Measurements from ENCODE around the gene DECR2. TPM values are rescaled to one million over a fixed set of nuclear protein-coding genes. Genes with fewer than 3 reads are reported as not detected.
"Not testable (repeated sequence)": the region's sequence is repeated elsewhere in the genome, so short reads cannot be mapped to it uniquely, and the experiment has no call there.

The DECR2 gene
- total and polyA plus RNA-seq, 8 donors, result 5.8 to 149 (median 21.7) TPM

DNA sequence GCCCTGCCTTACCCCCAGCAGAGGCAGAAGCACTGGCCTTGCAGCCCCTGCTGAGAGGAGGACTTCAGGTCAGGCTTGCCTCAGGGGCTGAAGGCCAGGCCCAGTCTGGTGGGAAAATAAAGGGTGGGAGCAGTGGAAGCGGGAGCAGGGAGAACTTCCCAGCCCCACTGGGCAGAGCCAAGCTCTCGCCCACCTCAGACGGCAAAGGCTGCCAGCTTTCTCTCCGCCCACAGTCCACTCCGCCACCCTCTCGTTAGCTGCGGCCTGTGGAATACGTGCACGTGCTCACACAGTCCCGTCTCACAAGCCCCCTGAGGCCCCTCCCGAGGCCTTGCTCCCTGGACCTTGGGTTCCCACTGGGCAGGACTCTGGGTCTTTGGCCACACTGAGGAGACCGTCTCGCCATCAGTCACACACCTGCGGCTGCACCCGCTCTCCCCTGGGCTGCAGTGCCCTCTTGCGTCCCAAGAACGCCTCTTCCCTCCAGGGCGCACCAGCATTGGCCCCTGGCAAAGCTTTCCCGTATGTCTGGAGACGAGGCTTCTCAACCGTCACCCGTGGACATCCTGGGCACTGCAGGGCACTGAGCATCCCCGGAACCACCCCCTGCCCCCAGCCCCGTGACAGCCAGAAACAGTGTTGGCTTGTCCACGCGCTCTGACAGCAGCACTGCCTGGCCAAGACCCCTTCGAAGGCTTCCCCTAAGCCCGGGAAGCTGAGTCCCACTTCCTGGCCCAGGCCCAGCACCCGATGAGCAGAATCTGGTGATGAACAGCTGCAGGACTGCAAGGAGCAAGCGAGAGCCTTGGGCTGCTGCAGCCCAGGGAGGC, 39.6 kb upstream of the DECR2 start:
- H3K4me3 ChIP-seq, result no peak overlapping the region
- intact Hi-C loops (cut with DNase I; ENCODE audit: low total_unique reads), result loop anchor here (10.0 kb wide), 1 partner anchor 127 kb away; the partner anchor contains the start of gene FAM234A

GRCh38 chr16:362702-362999, 39.0 kb upstream of the DECR2 start:
- H3K9me3 ChIP-seq, DNase-seq, H3K27ac ChIP-seq, H3K4me3 ChIP-seq: not testable (repeated sequence)
- peaks cover 0 to 16% (median 15%) of the 10 kb centered on the region in 4 donors for H3K4me1 ChIP-seq
- WGBS, 5 donors, result 73 to 100% (median 81%) methylated on average over 3 to 22 of the region's 24 CpGs
- intact Hi-C loops (cut with DNase I; ENCODE audit: low total_unique reads), result loop anchor here (10.0 kb wide), 1 partner anchor 128 kb away; the partner anchor contains the start of gene FAM234A
- H3K36me3 ChIP-seq, result peaks cover 4 to 18% (median 16%) of the 10 kb centered on the region in 4 donors
- H3K27me3 ChIP-seq, result peaks cover 0 to 21% (median 0%) of the 10 kb centered on the region in 3 donors

More for the DNA sequence above, 39.6 kb upstream of the DECR2 start:
- TF ChIP-seq EP300 (IDR thresholded peaks at IDR 0.05) (no peak), CTCF (IDR thresholded peaks at IDR 0.05) (peak in 5 of 7 experiments; percentile 59 to 72 (median 68)), POLR2AphosphoS5 (IDR thresholded peaks at IDR 0.05) (peak in 1 of 3 donors; percentile 50), POLR2A (IDR thresholded peaks at IDR 0.05) (no peak)
- peaks cover 0 to 12% (median 11%) of the 10 kb centered on the region in 4 donors for H3K36me3 ChIP-seq
- H3K27me3 ChIP-seq, result peaks cover 0 to 21% (median 0%) of the 10 kb centered on the region in 3 donors
- 22 to 33% (median 26%) methylated on average over 13 to 30 of the region's 30 CpGs for WGBS, 5 donors
- H3K27ac ChIP-seq, result no peak overlapping the region
- peak; percentile 84 to 90 for DNase-seq
- H3K4me1 ChIP-seq, result peaks cover 0 to 16% (median 15%) of the 10 kb centered on the region in 4 donors
- no peaks in the 10 kb centered on the region for H3K9me3 ChIP-seq

DNA sequence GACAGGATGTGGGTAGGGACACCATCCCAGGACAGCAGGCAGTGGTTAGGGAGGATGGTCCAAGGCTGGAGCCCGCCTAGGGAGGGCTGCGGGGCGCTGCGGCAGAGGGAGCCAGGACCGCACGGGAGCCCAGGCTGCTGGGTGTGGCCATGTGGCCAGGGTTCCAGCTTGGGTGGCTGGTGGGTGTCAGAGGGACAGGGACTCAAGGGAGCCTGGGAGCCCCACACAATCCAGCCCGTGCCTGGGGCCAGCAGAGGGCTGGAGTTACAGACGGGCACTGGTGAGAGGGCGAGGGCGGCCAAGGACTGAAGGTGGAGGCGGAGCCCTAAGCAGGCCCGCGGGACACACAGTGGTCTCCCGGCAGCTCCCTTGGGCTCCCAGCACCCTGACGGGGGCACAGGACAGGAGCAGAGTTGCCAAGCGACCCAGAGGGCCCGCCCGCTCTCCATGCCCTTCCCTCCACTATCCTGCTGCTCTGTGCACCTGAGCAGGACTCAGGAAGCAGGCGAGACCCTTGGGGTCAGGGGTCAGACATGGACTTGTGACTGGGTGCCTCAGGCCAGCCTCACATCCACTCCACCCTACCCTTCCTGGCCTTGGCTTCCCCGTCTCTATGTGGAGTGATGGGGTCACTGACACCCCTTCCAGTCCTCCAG, 38.4 kb upstream of the DECR2 start:
- Histone ChIP-seq H3K4me3 (no peak overlapping the region), H3K9me3 (no peaks in the 10 kb centered on the region), H3K27ac (no peak overlapping the region), H3K36me3 (peaks cover 8 to 24% (median 22%) of the 10 kb centered on the region in 4 donors), H3K4me1 (peaks cover 0 to 16% (median 15%) of the 10 kb centered on the region in 4 donors), H3K27me3 (peaks cover 0 to 21% (median 0%) of the 10 kb centered on the region in 3 donors)
- intact Hi-C loops (cut with DNase I; ENCODE audit: low total_unique reads), result loop anchor here (10.0 kb wide), 1 partner anchor 128 kb away; the partner anchor contains the start of gene FAM234A
- DNase-seq, result no peak
- WGBS, 5 donors, result 41 to 55% (median 51%) methylated on average over 9 to 20 of the region's 20 CpGs
- no peak for TF ChIP-seq EP300 (IDR thresholded peaks at IDR 0.05)
- TF ChIP-seq POLR2A (IDR thresholded peaks at IDR 0.05), result no peak
- TF ChIP-seq POLR2AphosphoS5 (IDR thresholded peaks at IDR 0.05), result no peak
- no peak for TF ChIP-seq CTCF (IDR thresholded peaks at IDR 0.05)

DNA sequence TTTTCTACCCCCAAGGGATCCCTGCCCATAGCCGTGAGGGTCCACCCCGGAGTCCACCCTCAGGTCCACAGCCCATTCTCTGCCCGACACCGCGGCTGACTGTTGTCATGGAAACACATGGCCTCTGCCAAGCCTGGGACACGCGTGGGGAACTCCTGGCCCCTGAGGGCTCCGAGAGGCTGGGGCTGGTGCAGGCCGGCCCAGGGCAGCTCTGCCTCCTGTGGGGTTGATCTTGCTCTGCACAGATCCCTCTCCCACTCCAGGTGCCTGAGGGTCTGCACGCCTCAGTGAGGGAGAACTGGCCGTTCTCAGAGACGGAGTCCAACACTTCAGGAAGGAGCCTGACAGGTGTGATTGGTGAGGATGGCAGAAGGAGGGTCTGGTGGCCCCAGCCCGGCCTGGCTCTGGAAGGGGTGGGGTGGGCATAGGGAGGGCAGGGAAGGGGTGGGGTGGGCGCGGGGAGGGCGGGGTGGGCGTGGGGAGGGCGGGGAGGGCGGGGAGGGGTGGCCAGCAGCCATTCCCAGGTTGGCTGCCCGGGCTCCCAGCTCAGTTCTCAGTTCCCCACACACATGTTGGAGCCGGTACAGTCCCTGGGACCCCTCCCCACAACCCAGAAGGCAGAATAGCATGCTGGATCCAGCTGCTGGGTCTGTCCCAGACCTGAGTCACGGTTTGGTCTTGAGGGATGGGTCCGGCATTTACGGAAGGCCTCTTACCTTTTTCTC, 37.8 kb upstream of the DECR2 start:
- intact Hi-C loops (cut with DNase I; ENCODE audit: low total_unique reads), result loop anchor here (10.0 kb wide), 1 partner anchor 129 kb away; the partner anchor contains the start of gene FAM234A
- WGBS, 5 donors, result 20 to 31% (median 28%) methylated on average over 15 to 24 of the region's 24 CpGs
- peaks cover 0 to 19% (median 15%) of the 10 kb centered on the region in 4 donors for H3K4me1 ChIP-seq
- H3K9me3 ChIP-seq, result no peaks in the 10 kb centered on the region
- no peak for DNase-seq
- no peak for TF ChIP-seq POLR2AphosphoS5 (IDR thresholded peaks at IDR 0.05)
- peaks cover 14 to 31% (median 29%) of the 10 kb centered on the region in 4 donors for H3K36me3 ChIP-seq
- H3K27me3 ChIP-seq, result peaks cover 0 to 21% (median 0%) of the 10 kb centered on the region in 3 donors
- no peak overlapping the region for H3K4me3 ChIP-seq
- no peak overlapping the region for H3K27ac ChIP-seq

Measured in stomach (tissue), 9 donors.